GM18870 (cell line): ENCODE results near the gene LTBP1.

Experiments
- ATAC-seq: cut with Tn5 transposase; IDR thresholded peaks from one replicate; pipeline ENCODE4 v1.9.1; 2021; ENCODE audit warnings: moderate library complexity; ENCODE audit not compliant: unreplicated experiment

The LTBP1 gene

GRCh38 chr2:32930436-32930835 lies 16.3 kb upstream of the LTBP1 start:
- no peak for ATAC-seq

- ATAC-seq, result no peak
Measured at GRCh38 chr2:32931519-32931918, 15.2 kb upstream of the LTBP1 start.

GRCh38 chr2:32931945-32932709 lies 14.6 kb upstream of the LTBP1 start:
- ATAC-seq, result no peak

- no peak for ATAC-seq
Measured at GRCh38 chr2:32932825-32933755, 13.7 kb upstream of the LTBP1 start.

DNA sequence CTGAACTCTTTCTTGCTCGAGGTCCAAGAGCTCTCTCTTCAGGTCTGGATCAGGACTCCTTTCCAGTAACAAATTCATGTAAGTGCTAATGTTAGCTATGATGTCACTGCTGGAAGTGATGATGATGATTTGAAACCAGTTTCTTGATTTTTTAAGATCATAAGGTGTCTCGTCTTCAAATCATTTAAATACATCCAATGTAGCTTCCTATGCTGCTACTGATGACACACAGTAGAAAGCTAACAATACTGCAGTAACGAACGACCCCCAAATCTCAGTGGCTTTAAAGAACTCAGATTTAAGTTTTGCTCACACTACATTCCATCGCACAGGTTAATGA lies 13.0 kb upstream of the LTBP1 start:
- ATAC-seq, result no peak

GRCh38 chr2:32937602-32938448 lies 8.9 kb upstream of the LTBP1 start:
- ATAC-seq, result no peak

DNA sequence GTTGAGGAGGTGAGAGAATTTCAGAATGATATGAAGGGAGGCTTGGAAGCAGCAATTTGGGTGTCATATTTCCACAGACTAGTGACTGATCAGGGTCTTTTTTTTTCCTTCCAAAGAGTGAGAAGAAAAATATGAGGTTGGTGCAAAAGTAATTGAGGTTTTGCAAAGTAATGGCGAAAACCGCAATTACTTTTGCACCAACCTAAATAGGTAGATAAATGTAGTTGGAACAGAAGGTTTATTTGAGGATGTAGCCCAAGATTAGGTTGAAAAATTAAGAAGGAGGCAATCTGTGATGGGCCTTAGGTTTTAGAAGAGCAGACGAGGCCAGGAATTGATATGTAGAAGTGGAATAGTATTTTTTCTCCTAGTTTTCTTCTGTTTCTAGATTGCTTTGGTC lies 7.8 kb upstream of the LTBP1 start:
- no peak for ATAC-seq

DNA sequence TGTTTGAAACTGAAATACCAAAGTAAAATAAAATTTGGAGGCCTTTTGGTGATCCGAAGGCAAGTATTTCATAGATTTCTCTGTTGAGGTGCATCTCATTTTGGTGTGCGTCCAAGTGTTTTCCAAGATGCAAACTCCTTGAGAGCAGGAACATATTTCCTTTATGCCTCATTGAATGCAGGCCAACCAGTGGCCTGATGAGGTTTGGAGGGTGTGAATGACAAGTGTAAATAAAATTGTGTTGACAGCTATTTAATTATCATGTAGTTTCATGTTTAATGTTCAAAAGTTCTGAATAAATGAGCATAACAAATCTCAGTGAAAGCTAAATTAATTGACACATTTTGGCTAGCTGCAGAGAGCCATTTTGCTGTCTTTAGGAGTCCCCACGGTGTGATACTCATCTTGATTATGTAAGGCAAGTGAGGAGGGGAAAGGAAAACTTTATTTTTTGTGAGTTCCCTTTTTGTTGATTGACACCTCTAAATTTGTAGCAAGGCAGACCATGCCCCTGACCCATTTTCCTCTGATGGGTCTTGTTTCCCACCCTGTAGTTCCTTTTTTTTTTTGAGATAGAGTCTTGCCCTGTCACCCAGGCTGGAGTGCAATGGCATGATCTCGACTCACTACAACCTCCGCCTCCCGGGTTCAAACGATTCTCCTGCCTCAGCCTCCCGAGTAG lies 6.3 kb upstream of the LTBP1 start:
- ATAC-seq, result no peak

DNA sequence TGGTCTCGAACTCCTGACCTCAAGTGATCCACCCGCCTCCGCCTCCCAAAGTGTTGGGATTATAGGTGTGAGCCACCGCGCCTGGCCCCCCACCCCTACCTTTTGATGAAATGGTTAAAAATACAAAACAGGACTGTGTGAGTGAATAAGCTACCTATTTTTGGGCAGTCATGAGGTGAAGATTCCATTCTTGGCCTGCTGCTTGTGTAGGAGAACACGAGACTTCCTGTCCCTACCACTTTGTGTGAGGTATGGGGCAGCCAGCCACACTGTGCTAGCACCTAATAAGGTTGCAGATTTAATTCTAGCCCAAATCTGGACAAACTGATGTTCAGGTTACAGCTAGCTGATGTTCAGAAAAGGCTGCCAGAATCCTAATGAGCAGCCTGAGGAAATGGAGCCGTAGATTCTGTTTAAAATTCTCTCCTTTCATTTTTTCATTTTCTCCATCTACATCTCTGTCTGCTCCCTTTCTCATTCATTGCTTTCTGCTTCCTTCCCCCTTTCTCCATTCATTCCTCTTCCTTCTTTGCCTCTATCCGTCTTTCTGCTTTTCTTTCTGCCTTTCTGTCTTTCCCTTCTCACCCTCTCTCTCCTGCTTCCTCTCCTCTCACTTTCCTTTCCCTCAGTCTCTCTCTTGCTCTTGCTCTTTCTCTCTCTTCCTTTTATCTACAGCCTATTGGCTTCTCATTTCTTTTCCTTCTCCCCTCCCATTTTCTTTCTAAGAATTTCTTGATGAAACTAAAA lies 4.6 kb upstream of the LTBP1 start:
- no peak for ATAC-seq

DNA sequence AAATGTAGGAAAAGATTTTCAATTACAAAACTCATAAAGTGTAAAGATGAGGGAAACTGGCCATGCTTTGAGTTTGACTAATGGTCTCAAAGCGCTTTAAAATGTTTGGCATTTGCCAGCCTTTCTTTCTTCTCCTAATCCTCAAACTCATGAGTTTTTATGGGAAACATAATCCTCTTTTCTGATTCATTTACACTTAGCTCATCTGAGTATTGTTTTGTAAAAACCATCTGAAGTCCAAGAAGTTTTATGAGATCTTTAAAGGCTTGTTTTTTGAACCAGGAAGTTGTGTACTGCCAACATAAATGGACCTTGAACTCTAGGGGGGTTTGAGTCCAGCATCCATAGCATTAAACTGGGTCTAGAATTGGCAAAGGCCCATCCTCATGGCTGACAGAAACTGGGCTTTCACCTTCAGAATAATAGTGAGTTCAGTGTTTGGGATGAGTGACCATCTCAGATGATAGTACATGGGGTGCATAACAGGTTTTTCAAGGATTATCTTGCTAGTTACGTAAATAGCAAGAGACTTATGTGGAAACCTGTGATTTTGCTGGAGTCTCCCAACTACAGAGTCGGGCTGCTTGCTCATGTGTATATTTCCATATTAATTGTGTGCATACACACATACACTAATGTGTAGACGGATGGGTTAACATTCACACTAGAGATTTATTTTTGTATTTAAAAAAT lies 3.8 kb upstream of the LTBP1 start:
- no peak for ATAC-seq

GRCh38 chr2:32945286-32945685 lies 1.5 kb upstream of the LTBP1 start:
- ATAC-seq, result no peak

GRCh38 chr2:32947076-32947483 lies 327 bp downstream of the LTBP1 start:
- no peak for ATAC-seq

- ATAC-seq, result no peak
Measured at GRCh38 chr2:32947484-32948143, 861 bp downstream of the LTBP1 start.

- no peak for ATAC-seq
Measured at GRCh38 chr2:32948266-32948665, 1.5 kb downstream of the LTBP1 start.

- ATAC-seq, result no peak
Measured at GRCh38 chr2:32949260-32949659, 2.5 kb downstream of the LTBP1 start.

DNA sequence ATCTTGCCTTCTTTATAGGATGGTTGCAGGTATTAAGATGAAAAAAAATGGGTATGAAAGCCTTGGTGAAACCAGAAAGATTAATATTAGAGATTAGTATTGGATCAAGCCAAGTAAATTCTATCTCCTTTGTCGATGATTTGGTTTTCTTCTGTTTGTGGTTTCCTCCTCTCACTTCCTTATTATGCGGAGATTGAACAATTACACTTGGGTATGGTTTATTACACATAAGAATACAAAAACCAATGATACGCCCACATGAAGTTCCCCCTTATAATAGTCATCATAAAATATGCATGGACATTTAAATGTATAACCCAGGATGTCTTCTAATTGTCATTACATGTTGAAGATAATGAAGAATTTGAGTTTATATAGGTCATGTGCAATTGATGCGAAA lies 4.9 kb downstream of the LTBP1 start:
- no peak for ATAC-seq

DNA sequence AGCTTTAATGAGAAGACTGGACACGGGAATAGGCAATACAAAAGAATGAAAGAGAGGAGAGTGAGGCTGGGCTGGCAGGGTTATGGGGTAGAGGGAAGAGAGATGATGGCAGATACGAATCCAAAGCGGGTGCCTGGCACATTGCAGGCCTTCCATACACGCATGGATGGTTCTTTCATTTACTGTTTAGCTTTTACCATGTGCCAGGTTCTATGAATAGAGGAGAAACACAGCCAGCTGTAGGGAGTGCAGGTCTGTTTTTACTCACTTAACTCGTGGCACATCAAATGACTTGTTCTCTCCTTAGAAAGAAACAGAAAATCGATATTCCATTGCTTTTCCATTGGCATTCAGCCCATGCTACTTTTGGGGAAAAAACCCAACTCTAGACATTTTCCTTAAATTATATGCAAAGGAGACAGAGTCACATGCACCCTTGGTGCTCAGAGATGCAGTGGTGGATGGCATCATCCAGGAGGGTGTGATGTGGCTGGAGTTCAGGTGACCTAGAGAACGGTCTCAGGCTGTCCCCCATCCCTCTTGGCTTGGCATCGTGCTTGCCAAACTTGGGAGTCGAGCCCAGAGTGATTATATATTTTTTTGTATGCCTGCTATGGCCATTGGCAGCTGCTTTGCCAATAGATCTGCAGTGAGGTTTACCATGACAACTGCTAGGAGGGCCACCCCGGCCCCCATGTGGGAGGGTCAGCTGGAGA lies 6.2 kb downstream of the LTBP1 start:
- no peak for ATAC-seq

GRCh38 chr2:32954206-32954605 lies 7.5 kb downstream of the LTBP1 start:
- no peak for ATAC-seq
